GOT3 (cell line): ENCODE results near the gene RHAG.
"Not testable (repeated sequence)": the region's sequence is repeated elsewhere in the genome, so short reads cannot be mapped to it uniquely, and the experiment has no call there.

Experiments
- DNase-seq: peaks from one replicate; lab custom pipeline; 2025; ENCODE audit warnings: mixed read lengths; lab: John Stamatoyannopoulos, UW

RHAG gene

GRCh38 chr6:49636713-49637349 is at the start of gene RHAG:
Gene RHAG (minus strand): TSS chr6:49636839. CDS start chr6:49636812, 27 bp downstream.
- no peak for DNase-seq

DNA sequence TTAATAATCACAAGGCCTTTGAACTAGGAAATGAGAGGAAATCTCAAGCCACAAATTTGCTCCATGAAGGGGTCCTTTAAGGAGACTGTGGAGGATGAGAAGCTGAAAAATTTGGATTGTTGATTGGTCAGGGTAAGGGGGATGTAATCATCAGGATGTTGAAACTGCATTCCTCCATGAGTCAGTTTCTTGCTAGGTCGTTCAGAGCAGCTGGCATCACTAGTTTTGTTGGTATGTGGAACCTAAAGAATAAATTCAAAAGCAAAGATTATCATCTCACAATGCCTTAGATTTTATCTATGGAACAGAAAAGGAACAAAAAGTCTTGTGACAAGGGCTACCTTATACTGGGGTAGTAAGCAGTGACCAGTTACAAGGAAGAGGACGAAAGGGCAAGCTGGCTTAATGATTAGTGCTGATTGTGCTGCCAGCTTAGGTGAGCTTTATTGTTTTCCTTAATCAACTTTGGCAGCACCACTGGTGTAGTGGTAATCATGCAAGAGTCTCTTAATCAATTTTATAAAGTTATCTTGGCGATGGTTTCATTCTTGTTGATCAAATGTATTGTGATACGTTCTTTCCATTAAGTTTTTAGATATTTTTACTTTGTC is 40.1 kb upstream of the RHAG start:
- DNase-seq = no peak

DNA sequence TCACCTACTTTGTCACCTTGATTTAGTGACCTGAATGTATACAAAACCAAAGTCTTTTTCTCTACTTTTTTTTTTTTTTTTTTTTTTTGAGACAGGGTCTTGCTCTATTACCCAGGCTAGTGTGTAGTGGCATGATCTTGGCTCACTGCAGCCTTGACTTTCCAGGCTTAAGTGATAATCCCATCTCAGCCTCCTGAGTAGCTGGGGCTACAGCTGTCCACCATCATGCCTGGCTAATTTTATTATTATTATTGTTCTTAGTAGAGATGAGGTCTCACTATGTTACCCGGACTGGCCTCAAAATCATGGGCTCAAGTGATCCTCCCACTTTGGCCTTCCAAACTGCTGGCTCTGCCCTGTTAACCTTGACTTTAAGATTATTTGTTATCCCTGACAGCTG is 39.2 kb upstream of the RHAG start:
- no peak for DNase-seq

- no peak for DNase-seq
Measured at GRCh38 chr6:49668083-49668511, 31.5 kb upstream of the RHAG start.

DNA sequence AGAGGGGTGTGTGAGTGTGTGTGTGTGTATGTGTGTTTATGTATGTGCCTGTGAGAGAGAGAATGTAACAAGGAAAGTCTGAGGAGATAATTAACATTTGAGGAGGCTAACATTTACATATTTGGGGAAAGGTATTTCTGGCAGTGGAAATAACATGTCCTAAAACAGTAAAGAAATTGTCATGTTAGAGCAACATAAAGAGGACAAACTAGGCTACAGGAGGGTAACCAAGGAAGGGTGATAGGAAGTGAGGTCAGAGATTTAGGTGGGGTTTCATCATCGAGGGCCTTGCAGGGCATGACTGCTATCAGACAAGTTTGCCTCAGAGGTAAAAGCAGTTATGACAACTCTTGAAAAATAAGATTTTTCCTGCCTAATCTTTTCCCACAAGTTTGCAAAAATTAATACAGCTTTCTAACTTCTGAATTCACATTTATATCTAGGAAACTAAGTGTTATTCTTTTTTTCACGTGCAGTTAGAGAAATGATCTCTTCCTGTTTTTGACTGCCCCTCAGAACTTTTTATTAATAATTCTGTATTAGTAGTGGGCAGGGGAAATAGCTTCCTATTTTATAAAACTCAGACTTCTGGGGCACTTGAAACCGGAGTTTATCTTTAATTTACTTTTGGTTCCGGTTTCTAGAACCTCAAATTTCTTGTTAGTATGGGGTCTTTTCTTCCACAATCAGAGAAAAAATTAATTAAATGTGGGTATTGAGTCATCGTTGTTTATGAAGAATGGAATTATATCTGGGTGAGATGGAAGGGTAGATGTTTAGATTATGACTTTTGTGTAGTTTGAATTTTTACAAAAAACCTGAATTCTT is 30.5 kb upstream of the RHAG start:
- DNase-seq = no peak

DNA sequence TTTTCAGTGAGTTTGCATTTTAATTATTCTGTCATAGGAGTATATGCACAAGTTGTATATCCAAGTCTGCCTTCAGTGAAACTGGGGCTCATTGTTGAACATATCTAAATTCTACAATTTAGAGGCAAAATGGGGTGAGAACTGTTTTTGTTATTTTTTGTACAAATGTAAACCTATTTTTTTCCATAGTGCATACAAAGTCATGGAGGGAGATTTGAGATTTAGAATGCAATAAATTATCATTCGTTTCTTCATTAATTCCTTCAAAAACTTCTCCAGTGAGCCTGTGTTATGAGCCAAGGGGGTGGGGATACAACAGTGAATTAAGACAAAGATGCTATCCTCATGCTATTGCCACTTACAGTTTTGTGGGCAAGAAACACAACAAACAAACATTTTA is 29.8 kb upstream of the RHAG start:
- no peak for DNase-seq

GRCh38 chr6:49664817-49665216 is 28.2 kb upstream of the RHAG start:
- no peak for DNase-seq

DNA sequence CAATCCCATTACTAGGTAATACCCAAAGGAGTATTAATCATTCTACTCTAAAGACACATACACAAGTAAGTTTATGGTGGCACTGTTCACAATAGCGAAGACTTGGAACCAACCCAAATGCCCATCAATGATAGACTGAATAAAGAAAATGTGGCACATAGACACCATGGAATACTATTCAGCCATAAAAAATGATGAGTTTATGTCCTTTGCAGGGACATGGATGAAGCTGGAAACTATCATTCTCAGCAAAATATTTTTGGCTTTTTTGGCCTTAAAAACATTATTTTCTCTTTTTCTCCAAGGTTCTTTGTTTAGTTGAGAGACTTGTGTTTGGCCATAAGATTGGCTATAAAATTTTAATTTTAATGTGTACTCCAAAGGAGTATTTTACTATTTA is 27.4 kb upstream of the RHAG start:
- DNase-seq = not testable (repeated sequence)

DNA sequence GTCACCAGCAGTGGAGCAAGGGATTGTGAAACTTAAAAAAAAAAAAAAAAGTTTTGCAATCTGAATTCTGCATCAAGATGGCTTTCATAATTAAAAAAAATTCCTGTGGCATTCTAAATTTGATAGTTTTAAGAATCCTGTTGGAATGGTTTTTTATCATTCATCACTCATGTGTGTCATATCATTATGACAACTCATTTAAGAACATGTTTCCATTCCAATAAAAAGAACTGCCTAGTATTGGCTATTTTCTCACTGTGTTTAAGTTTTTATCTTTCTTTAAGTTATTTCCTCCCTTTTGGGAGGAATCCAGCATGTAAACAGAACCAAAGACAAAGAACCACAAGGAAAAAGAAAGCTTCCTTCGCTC is 26.2 kb upstream of the RHAG start:
- no peak for DNase-seq

DNA sequence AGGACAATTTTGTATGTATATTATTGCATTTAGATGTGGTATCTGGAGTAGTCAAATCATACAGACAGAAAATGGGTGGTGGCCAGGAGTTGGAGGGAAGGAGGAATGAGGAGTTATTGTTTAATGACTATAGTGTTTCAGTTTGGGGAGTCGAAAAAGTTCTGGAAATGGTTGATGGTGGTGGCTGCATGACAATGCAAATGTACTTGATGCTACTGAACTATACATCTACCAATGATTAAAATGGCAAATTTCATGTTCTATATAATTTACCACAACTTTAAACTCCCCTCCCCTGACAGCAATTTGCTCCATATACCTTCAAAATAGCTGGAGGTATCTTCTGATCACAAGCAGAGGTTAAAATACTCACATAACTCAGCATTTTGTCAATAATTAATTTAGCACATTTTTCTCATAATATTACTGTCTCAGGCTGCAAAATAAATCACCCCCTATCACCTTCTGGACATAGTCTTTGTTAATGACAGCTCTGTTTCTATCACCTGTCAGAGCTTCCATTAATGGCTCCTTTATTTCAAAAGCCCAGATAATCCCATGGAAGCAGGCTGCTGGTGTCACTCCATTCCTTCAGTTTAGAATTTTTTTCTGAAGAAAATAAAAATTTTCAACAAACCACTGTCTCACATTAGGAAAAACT is 25.7 kb upstream of the RHAG start:
- DNase-seq = no peak

DNA sequence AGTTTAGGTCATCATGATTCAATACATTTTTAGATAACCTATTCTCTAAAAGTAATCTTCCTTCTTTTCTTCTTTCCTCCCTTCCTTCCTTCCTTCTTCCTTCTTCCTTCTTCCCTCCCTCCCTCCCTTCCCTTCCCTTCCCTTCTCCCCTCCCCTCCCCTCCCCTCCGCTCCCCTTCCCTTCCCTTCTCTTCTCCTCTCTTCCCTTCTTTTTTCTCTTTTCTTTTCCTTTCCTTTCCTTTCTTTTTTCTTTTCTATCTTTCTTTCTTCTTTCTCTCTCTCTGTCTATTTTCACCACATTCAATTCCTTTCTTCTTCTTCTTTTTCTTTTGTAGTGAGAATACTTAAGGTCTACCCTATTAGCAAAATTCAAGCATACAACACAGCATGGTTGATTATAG is 17.3 kb upstream of the RHAG start:
- DNase-seq = no peak

GRCh38 chr6:49653438-49653837 is 16.8 kb upstream of the RHAG start:
- DNase-seq = no peak

DNA sequence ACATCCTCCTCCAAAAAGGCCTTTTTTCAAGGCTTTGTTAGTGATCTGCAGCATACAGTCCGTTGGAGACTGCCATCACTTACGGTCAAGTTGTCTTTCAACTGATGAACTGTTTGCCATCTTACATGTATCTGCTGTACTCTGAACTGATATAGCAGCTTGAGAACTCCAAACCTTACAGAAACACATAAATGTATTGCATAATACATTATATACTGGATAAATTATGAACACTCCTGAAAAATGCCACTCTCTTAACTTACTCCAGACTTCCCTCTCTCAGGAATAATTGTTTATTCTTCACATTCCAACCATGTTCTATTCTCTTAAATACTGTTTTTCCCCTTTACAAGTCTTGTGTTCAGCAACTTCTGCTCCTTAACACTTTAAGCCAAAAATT is 14.6 kb upstream of the RHAG start:
- DNase-seq = no peak

DNA sequence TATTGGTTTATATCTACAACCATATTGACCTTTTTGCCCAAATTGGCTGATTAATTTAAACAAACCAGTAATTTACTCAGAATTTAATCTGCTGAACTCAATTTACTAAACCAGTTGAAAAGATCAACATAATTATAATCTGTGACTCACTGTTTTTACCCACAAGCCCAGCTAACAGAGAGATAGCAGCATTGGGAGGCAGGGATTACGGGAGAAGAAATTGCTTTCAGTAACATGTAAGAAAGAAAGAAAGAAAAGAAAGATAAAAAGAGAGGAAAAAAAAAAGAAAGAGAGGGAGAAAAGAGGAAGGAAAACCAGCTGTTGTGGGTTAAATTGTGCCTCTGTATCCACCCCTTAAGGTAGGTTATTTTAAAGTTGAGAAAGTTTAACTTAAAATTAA is 13.3 kb upstream of the RHAG start:
- DNase-seq = no peak

DNA sequence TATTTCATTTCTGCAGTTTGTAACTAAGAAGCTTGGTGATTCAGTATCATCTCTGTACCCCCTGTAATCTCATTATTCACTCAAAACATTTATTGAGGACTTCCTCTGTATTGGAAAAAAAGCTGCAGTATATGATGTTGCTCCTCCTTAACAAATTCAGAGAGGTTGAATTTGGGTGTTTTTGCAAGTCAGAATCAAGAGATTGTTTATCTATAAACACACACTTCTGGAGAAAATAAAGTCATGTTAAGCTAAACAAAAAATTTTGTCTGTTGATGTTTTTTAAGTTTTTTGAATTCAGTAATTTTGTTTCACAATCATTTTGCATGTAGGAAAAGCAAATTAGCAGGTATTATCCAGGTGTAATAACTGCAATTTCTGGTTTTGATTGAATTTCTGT is 11.4 kb upstream of the RHAG start:
- no peak for DNase-seq

DNA sequence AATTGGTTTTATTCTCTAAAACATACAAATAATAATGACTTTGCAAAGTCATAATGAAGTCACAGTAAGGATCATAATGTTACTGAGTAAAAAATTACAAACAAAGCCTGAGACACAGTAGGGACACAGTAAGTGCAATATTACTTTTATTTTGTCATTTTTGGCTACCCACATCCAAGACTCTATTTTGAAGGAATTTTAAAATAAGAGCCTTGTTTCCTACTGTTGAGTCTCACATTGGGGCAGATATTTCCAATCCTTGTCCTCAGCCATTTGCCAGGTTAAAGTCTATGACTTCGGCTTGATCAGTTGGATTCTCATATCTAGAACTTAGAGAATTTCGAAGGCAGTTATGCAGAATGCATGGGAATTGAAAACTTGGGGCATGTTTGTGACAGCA is 10.8 kb upstream of the RHAG start:
- DNase-seq = no peak

GRCh38 chr6:49646942-49647341 is 10.3 kb upstream of the RHAG start:
- DNase-seq = no peak

- DNase-seq = no peak
Measured at GRCh38 chr6:49646130-49646824, 9.6 kb upstream of the RHAG start.

DNA sequence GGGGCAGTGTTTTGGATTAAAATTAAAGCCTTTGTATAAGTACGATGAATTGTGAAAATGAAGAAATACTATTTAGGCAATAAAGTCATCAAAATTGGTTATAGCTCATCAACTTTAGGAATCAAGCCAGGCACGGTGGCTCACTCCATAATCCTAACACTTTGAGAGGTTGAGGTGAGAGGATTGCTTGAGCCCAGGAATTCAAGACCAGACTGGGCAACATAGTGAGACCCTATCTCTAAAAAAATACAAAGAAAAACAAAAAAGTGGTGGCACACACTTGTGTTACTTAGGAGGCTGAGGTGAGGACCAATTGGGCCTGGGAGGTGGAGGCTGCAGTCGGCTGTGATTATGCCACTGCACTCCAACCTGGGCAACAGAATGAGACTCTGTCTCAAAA is 8.5 kb upstream of the RHAG start:
- DNase-seq = no peak

- DNase-seq = no peak
Measured at GRCh38 chr6:49639177-49639817, 2.7 kb upstream of the RHAG start.

GRCh38 chr6:49637350-49637731 is 702 bp upstream of the RHAG start:
- no peak for DNase-seq
